Upper lobe of left lung (tissue), 6 donors: ENCODE measurements around the gene ZHX3. TPM values are rescaled to one million over a fixed set of nuclear protein-coding genes. Genes with fewer than 3 reads are reported as not detected.

ENCODE experiments used
- ATAC-seq, 2 donors: fragments of 200-7000 bp; cut with Tn5 transposase; one replicate each; pipeline ENCODE4 v1.9.1; 2022; ENCODE audit warnings: mild to moderate bottlenecking in 2 of 2, moderate library complexity in 2 of 2; ENCODE audit not compliant: low FRiP score in 2 of 2
- DNase-seq, 2 donors: peaks; one replicate each; pipeline ENCODE4 v3.0.0-alpha.2; 2019 to 2020
- H3K27ac ChIP-seq, 4 donors: fragments of 200-600 bp; sonication (generic); one replicate each; pipeline ENCODE4 v1.5.1; 2016 to 2019
- H3K27me3 ChIP-seq, 4 donors: fragments of 200-600 bp; sonication (generic); one replicate each; pipeline ENCODE4 v1.5.1; 2017 to 2019
- H3K36me3 ChIP-seq, 4 donors: fragments of 200-600 bp; sonication (generic); one replicate each; pipeline ENCODE4 v1.5.1; 2016 to 2019
- H3K4me1 ChIP-seq, 4 donors: fragments of 200-600 bp; sonication (generic); one replicate each; pipeline ENCODE4 v1.5.1; 2018 to 2019
- H3K4me3 ChIP-seq, 4 donors: fragments of 200-600 bp; sonication (generic); one replicate each; pipeline ENCODE4 v1.5.1; 2017 to 2019; ENCODE audit warnings: mild to moderate bottlenecking in 2 of 4, moderate library complexity in 1 of 4
- H3K9me3 ChIP-seq, 4 donors: fragments of 200-600 bp; sonication (generic); one replicate each; pipeline ENCODE4 v1.5.1; 2018 to 2019
- CTCF ChIP-seq, 6 experiments: fragments of 450-650 bp in 4 of 6; fragments of 200-600 bp in 2 of 6; sonication (generic) in 2 of 6; IDR thresholded peaks; one replicate each; pipeline ENCODE4 v1.5.1; 2016 to 2019; ENCODE audit warnings: antibody characterized with exemption in 6 of 6
- EP300 ChIP-seq, 4 donors: sonication (generic); formaldehyde crosslinking; IDR thresholded peaks; one replicate each; pipeline ENCODE4 v1.5.1; 2017; ENCODE audit warnings: antibody characterized with exemption in 4 of 4, control low read depth in 2 of 4
- POLR2A ChIP-seq, 4 donors: fragments of 450-650 bp; IDR thresholded peaks; one replicate each; pipeline ENCODE4 v1.5.1; 2016 to 2017; ENCODE audit warnings: antibody characterized with exemption in 4 of 4, mild to moderate bottlenecking in 2 of 4
- POLR2AphosphoS5 ChIP-seq, 2 donors: sonication (generic); formaldehyde crosslinking; IDR thresholded peaks; one replicate each; pipeline ENCODE4 v1.5.1; 2017; ENCODE audit warnings: antibody characterized with exemption in 2 of 2
- WGBS, 2 donors: methylation state at CpG; one replicate each; pipeline ENCODE4 v1.1.5; 2017 to 2018; 5-methylcytosine and 5-hydroxymethylcytosine counted together
- total RNA-seq, 6 donors: library from RNA; depleted of rRNA in 4 of 6; stranded (reverse); fragments of >200 nt in 4 of 6; gene quantifications; one replicate each; pipeline versions ENCODE4 v1.1.0 to v1.2.1, GENCODE V29; 2016 to 2021
- donor health status: DM: no; HTN: no; CAD: no; lungs with moderate emphysema.
- donor health status: DM: no; HTN: yes; CAD: no; lungs with severe emphysema.

ZHX3 gene
- total RNA-seq, 6 donors from 2014 or later, result 30.4 to 57.5 (median 44.9) TPM

GRCh38 chr20:41163821-41164220 is 153.7 kb downstream of the ZHX3 start:
- H3K9me3 ChIP-seq, result no peaks in the 10 kb centered on the region
- no peak for ATAC-seq
- no peaks in the 10 kb centered on the region for H3K27me3 ChIP-seq
- peaks cover 41 to 87% (median 75%) of the 10 kb centered on the region in 4 donors for H3K36me3 ChIP-seq
- peaks cover 0 to 18% (median 6%) of the 10 kb centered on the region in 4 donors for H3K4me1 ChIP-seq
- no peak for DNase-seq
- no peak for TF ChIP-seq EP300 (IDR thresholded peaks at IDR 0.05)
- no peak for TF ChIP-seq CTCF (IDR thresholded peaks at IDR 0.05)
- no peak for TF ChIP-seq POLR2AphosphoS5 (IDR thresholded peaks at IDR 0.05)
- no peak for TF ChIP-seq POLR2A (IDR thresholded peaks at IDR 0.05)
- WGBS, 2 donors, result 95 to 100% methylated on average over 5 to 11 of the region's 11 CpGs
- no peak overlapping the region for H3K27ac ChIP-seq
- no peak overlapping the region for H3K4me3 ChIP-seq

- 94 to 100% methylated on average over 4 to 11 of the region's 11 CpGs for WGBS, 2 donors
- ATAC-seq (no peak), DNase-seq (no peak)
- H3K27me3 ChIP-seq, result no peaks in the 10 kb centered on the region
- no peak overlapping the region for H3K4me3 ChIP-seq
- H3K4me1 ChIP-seq, result peaks cover 10 to 28% (median 19%) of the 10 kb centered on the region in 4 donors
- no peaks in the 10 kb centered on the region for H3K9me3 ChIP-seq
- TF ChIP-seq CTCF (IDR thresholded peaks at IDR 0.05) (no peak), POLR2AphosphoS5 (IDR thresholded peaks at IDR 0.05) (no peak), POLR2A (IDR thresholded peaks at IDR 0.05) (no peak), EP300 (IDR thresholded peaks at IDR 0.05) (no peak)
- peak overlapping the region in 2 of 4 donors; percentile 20 to 40 for H3K27ac ChIP-seq
- H3K36me3 ChIP-seq, result peaks cover 38 to 73% (median 61%) of the 10 kb centered on the region in 4 donors
Observed at GRCh38 chr20:41162396-41162795, 155.1 kb downstream of the ZHX3 start.

GRCh38 chr20:41161886-41162285 is 155.6 kb downstream of the ZHX3 start:
- TF ChIP-seq POLR2A (IDR thresholded peaks at IDR 0.05) (no peak), CTCF (IDR thresholded peaks at IDR 0.05) (no peak), EP300 (IDR thresholded peaks at IDR 0.05) (no peak), POLR2AphosphoS5 (IDR thresholded peaks at IDR 0.05) (no peak)
- H3K36me3 ChIP-seq, result peaks cover 36 to 68% (median 56%) of the 10 kb centered on the region in 4 donors
- H3K4me3 ChIP-seq, result no peak overlapping the region
- peak overlapping the region in 2 of 4 donors; percentile 24 to 40 for H3K27ac ChIP-seq
- H3K4me1 ChIP-seq, result peaks cover 14 to 33% (median 23%) of the 10 kb centered on the region in 4 donors
- H3K27me3 ChIP-seq, result no peaks in the 10 kb centered on the region
- DNase-seq (no peak), ATAC-seq (no peak)
- H3K9me3 ChIP-seq, result no peaks in the 10 kb centered on the region
- 36 to 46% methylated on average over 1 of the region's 1 CpG for WGBS, 2 donors

GRCh38 chr20:41160686-41161085 is 156.8 kb downstream of the ZHX3 start:
- H3K4me1 ChIP-seq, result peaks cover 26 to 44% (median 35%) of the 10 kb centered on the region in 4 donors
- WGBS, 2 donors, result 90 to 93% methylated on average over 2 of the region's 2 CpGs
- TF ChIP-seq POLR2A (IDR thresholded peaks at IDR 0.05) (no peak), CTCF (IDR thresholded peaks at IDR 0.05) (no peak), POLR2AphosphoS5 (IDR thresholded peaks at IDR 0.05) (no peak), EP300 (IDR thresholded peaks at IDR 0.05) (no peak)
- ATAC-seq (no peak), DNase-seq (no peak)
- H3K9me3 ChIP-seq, result no peaks in the 10 kb centered on the region
- no peaks in the 10 kb centered on the region for H3K27me3 ChIP-seq
- H3K27ac ChIP-seq, result peak overlapping the region in 2 of 4 donors; percentile 30 to 64
- no peak overlapping the region for H3K4me3 ChIP-seq
- H3K36me3 ChIP-seq, result peaks cover 24 to 56% (median 44%) of the 10 kb centered on the region in 4 donors

GRCh38 chr20:41159547-41159946 is 158.0 kb downstream of the ZHX3 start:
- WGBS, 2 donors, result 71 to 84% methylated on average over 10 of the region's 10 CpGs
- Histone ChIP-seq H3K27me3 (no peaks in the 10 kb centered on the region), H3K36me3 (peaks cover 14 to 44% (median 33%) of the 10 kb centered on the region in 4 donors), H3K27ac (peak overlapping the region in 3 of 4 donors; percentile 30 to 64 (median 42)), H3K4me1 (peaks cover 38 to 55% (median 46%) of the 10 kb centered on the region in 4 donors), H3K9me3 (no peaks in the 10 kb centered on the region), H3K4me3 (no peak overlapping the region)
- ATAC-seq, result no peak
- no peak for TF ChIP-seq CTCF (IDR thresholded peaks at IDR 0.05)
- no peak for TF ChIP-seq POLR2A (IDR thresholded peaks at IDR 0.05)
- TF ChIP-seq POLR2AphosphoS5 (IDR thresholded peaks at IDR 0.05), result no peak
- TF ChIP-seq EP300 (IDR thresholded peaks at IDR 0.05), result no peak
- no peak for DNase-seq
